NOMO-1 (cell line): ENCODE results near the gene TFB1M.
"Not testable (repeated sequence)": the region's sequence is repeated elsewhere in the genome, so short reads cannot be mapped to it uniquely, and the experiment has no call there.

Source experiments
- DNase-seq, 2 experiments: peaks; one replicate each; lab custom pipeline; 2025; ENCODE audit not compliant: unreplicated experiment in 2 of 2; lab: John Stamatoyannopoulos, UW

Gene TFB1M

DNA sequence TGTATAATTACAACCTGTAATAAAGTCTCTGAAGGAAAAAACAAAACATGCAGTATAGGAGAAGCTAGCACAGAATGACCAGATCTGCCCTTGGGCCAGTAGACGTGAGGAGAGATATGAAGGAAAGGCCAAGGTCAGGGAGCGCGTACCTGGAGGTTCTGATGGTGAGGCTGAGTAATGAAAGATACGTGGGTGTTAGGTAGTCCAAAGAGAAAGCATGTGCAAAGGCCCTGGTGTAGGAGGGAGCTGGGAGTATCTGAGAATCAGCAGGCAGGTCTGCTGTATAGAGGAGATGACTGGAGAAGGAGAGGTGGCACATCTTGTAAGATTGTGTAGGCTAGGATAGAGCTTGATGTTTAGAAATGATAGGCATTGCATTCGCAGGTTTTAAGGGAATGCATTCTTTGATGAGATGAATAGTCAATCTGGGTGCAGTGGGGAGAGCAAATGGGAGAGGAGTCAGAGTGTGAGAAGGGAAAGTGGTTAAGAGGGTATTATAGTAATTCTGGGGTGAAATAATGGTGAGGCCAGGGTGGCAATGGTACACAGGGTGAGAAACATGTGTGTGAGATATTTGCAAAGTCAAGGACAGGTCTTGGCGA is 15.9 kb upstream of the TFB1M start:
- no peak for DNase-seq

GRCh38 chr6:155329460-155330132 is 15.3 kb upstream of the TFB1M start:
- no peak for DNase-seq

DNA sequence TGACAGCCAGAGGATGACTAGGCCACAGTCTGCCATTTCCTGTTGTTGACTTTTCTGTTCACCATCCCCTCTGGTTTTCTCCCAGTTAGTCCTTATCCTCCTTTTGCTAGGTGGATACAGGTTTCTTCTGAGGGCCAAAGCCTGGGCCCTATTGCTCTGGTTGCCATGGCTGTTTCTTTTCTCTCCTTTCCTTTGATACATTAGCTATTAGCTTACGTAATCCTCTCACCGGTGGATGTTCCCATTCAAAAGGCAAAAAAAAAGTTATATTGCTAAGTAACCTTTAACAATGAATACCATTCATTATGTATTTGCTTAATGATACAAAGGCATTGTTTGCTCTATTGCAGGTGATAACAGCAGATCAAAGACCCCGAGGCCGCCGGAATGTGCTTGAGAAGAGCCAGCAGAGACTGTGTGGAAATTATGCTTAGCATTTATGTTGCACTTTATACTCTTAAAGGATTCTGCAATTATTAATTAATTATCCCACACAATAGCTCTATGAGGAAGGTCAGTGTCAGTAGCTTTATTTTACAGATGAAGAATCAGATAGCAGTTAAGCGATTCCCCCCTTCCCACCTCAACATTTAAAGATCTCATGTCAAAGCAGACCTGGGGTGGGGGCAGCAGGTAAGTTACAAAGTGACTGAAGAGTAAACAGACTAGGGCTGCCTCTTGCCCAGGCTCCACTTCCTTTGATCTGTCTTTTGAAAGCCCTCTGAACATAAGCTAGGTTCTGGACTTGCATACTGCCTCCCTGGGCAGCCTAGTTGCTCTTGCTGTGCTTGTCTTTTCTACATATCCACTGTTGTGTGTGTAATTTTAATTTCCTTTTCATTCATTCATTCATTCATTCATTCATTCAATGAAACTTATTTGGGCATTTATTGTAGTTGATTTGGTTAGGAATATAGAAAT is 14.5 kb upstream of the TFB1M start:
- DNase-seq, result no peak

DNA sequence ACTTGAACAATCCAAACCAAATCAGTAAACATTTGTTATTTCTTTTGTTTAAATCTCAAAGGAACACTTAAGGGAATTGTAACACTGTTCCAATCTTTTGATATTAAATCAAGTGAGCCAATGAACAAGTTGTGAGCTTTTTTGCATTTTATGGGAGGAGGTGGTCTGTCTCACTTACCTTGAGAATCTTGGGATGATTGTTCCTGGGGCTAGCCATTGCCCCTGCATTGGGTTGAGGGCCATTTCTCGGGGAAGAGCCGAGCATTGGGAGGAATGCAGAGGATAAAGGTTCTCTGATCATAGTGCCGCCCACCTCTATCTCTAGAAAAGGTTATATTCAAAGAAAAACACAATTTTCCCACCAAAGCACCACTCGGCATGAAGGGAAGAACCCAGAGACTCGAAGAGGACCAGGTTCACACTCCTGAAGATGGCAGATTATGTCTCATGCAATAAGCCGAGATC is 13.8 kb upstream of the TFB1M start:
- DNase-seq, result no peak

GRCh38 chr6:155327326-155328073 is 13.2 kb upstream of the TFB1M start:
- peak; percentile 48 to 73 for DNase-seq

GRCh38 chr6:155325700-155326516 is 11.6 kb upstream of the TFB1M start:
- DNase-seq, result no peak

- DNase-seq, result no peak
These were observed 10.7 kb upstream of the TFB1M start for GRCh38 chr6:155324993-155325392.

DNA sequence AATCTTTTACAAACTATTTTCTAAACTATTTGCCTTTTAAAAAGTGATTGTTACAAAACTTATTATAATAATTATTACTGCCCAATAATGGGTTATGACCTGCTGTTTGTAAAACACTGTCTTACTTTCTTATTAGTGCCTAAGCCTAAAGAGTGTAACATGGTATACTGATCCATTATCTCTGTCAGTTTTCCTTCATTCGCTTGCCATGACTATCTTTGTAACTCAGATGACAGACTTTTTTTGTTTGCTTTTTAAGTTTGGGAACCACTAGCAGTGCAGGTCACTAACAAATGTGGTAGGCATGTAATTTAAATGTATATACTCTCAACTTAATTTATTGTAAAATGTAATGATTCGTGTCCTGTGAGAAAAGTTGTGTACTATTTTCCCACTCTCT is 9.9 kb upstream of the TFB1M start:
- DNase-seq, result no peak

DNA sequence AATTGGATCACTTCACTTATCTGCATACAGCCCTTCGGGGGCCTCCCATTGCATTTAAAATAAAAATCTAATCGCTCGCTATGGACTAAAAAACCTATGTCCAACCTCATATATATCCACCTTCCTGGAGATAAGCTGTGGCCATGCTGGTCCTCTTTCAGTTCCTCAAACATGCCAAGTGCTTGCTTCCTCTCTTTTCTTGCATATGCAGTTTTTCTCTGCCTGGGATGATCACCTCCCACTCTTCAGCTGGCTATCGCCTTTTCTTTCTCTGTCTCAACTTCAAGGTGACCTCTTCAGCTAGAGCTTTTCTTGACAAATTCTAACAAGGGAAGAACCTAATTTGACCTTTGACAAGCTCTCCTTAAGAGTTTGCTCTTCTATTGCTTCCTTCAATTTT is 5.6 kb upstream of the TFB1M start:
- peak; percentile 61 to 88 for DNase-seq

- no peak for DNase-seq
These were observed 2.9 kb upstream of the TFB1M start for GRCh38 chr6:155317186-155317585.

DNA sequence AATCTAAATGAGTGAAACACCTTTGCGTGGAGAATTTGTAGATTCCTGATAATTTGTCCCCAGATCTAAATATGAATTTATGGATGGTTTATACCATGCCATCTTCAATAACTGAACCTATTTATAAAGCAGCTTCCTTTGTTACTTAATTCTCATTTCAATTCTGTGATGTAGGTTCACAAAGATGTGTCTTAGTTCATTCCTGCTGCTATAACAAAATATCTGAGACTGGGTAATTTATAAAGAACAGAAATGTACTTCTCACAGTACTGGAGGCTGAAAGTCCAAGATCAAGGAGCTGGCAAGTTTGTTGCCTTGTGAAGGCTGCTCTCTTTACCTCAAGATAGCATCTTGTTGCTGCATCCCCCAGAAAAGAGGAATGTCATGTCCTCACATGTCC is 2.1 kb upstream of the TFB1M start:
- DNase-seq, result no peak

- DNase-seq, result no peak
These were observed 1.2 kb upstream of the TFB1M start for GRCh38 chr6:155315516-155315871.

DNA sequence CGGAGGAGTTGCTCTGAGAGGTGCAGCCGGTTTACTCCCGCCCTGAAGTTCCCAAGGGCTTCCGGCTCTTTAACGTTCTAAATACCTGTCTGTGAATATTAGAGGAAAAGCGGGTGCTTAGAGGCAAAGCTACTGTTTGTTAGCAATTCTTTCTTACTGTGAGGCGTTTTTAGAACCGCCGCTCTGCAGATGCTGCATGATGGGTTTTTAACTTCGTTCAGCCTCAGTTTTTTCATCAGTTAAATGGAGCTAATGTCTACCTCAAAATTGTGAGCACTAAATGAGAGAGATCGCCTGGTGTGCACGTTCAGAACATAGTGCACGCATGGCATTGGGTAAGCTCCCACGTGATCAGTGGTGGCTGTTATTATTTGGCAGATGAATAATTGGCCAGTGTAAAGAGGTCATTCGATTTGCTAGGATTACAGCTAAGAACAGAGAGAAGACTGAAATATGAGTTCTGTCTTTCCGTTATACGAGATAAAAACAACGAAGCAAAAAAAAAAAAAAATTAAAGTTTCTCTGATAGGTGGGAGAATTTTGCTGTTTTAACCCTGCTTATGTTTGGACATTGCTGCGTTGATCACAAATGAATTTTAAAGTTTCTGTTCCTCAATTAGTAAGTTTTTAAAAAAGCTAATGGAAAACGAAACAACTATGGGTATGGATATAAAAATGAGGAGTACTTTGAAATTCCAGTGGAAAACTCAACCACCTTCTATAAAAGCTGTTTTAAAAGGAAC is 660 bp upstream of the TFB1M start:
- DNase-seq, result peak; percentile 89 to 90

DNA sequence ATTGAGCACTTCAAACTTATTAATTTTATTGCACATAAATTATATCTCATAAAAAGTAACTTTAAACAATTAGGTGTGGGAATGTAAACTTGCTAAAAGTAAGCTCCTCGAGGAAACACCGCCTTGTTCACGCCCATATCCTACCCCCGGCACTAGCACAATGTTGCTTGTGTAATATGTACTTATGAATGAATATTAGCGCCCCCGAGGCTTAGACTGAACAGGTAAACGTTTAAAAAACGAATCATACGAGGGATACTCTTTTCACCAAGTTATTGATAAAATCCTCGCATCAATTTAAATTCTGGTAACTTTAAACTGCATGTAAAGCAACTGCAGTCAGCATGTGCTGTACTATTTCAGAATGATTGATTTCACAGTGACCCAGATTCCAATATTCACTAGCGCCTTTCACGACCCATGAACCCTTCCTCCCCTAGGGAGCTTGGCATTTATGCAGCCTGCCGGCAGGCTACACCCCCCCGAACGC is 637 bp downstream of the TFB1M start:
- peak; percentile 18 to 22 for DNase-seq

GRCh38 chr6:155312950-155313349 is 1.3 kb downstream of the TFB1M start:
- DNase-seq, result not testable (repeated sequence)

DNA sequence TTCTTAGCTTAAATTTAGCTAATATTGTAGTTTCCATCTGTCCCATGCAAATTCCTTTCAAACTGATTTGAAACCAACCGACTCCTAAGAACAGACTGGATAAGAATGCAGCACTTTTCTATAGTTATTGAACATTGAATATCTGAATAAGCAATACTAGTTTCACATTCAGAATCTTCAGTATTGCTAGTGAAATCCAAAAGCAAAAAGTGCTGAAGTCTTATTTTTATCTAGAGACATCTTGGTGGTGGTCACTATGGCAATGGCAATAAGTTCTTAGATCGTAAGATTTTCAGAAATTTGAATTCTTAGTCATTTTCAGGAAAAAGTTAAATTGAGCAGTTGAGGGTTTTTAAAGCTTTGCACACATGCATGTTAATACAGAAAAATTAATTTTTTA is 2.7 kb downstream of the TFB1M start:
- DNase-seq, result no peak

- DNase-seq, result no peak
These were observed 3.2 kb downstream of the TFB1M start for GRCh38 chr6:155311086-155311485.

- DNase-seq, result no peak
These were observed 3.7 kb downstream of the TFB1M start for GRCh38 chr6:155310596-155310995.

- no peak for DNase-seq
These were observed 5.1 kb downstream of the TFB1M start for GRCh38 chr6:155309150-155309549.
